Esophagus muscularis mucosa (tissue), 4 donors: Measurements from ENCODE around the gene NRXN3. TPM values are rescaled to one million over a fixed set of nuclear protein-coding genes. Genes with fewer than 3 reads are reported as not detected.

Experiments used
- DNase-seq: peaks from one replicate; pipeline ENCODE4 v3.0.0-alpha.2; 2017; ENCODE audit errors: extremely low spot score
- H3K27ac ChIP-seq, 4 donors: fragments of 200-600 bp; sonication (generic); replicated peaks in 1 of 4; 1 replicate in 3 of 4; 2 replicates in 1 of 4; pipeline ENCODE4 v1.5.1; 2016 to 2019; ENCODE audit warnings: mild to moderate bottlenecking in 1 of 4
- H3K27me3 ChIP-seq, 4 donors: fragments of 200-600 bp; sonication (generic); one replicate each; pipeline versions ENCODE4 v1.5.1 to v1.6.0; 2016 to 2019
- H3K36me3 ChIP-seq, 4 donors: fragments of 200-600 bp; sonication (generic); one replicate each; pipeline ENCODE4 v1.5.1; 2016 to 2019
- H3K4me1 ChIP-seq, 4 donors: fragments of 200-600 bp; sonication (generic); one replicate each; pipeline ENCODE4 v1.5.1; 2016 to 2019
- H3K4me3 ChIP-seq, 4 donors: fragments of 200-600 bp; sonication (generic); 1 replicate in 2 of 4; 2 replicates in 2 of 4; pipeline ENCODE4 v1.5.1; 2016 to 2019; ENCODE audit warnings: mild to moderate bottlenecking in 4 of 4, moderate library complexity in 1 of 4
- H3K9me3 ChIP-seq, 4 donors: fragments of 200-600 bp; sonication (generic); 1 replicate in 3 of 4; 2 replicates in 1 of 4; pipeline ENCODE4 v1.5.1; 2016 to 2019
- EP300 ChIP-seq: sonication (generic); formaldehyde crosslinking; IDR thresholded peaks from one replicate; pipeline ENCODE4 v1.6.1; 2017; ENCODE audit warnings: antibody characterized with exemption
- POLR2A ChIP-seq: fragments of 450-650 bp; IDR thresholded peaks from one replicate; pipeline ENCODE4 v1.6.1; 2017; ENCODE audit warnings: antibody characterized with exemption, moderate library complexity, mild to moderate bottlenecking, low read depth
- POLR2AphosphoS5 ChIP-seq, 2 donors: sonication (generic); formaldehyde crosslinking; IDR thresholded peaks; one replicate each; pipeline ENCODE4 v1.6.1; 2017; ENCODE audit warnings: antibody characterized with exemption in 2 of 2
- WGBS: methylation state at CpG from one replicate; pipeline ENCODE4 v1.1.5; 2018; 5-methylcytosine and 5-hydroxymethylcytosine counted together
- intact Hi-C: fragments of 100-400 bp; cut with DNase I; formaldehyde crosslinking; loops from one replicate; pipeline ENCODE4 v1.15.1; 2023
- total RNA-seq, 4 donors: library from RNA; depleted of rRNA; stranded (reverse); fragments of >200 nt; gene quantifications; one replicate each; pipeline versions ENCODE4 v1.1.0 to v1.2.1, GENCODE V29; 2016
- TF ChIP-seq, protein P1 (sequence below), 3 experiments: fragments of 200-600 bp in 2 of 3; fragments of 450-650 bp in 1 of 3; sonication (generic) in 2 of 3; IDR thresholded peaks; one replicate each; pipeline ENCODE4 v1.5.1; 2017 to 2019; ENCODE audit warnings: antibody characterized with exemption in 3 of 3, mild to moderate bottlenecking in 2 of 3, moderate library complexity in 1 of 3

NRXN3 gene
- total RNA-seq, 4 donors from 2014 or later = 71.1 to 159 (median 122) TPM

- Histone ChIP-seq H3K9me3 (no peaks in the 10 kb centered on the region), H3K27me3 (no peaks in the 10 kb centered on the region), H3K36me3 (no peaks in the 10 kb centered on the region), H3K4me3 (no peak overlapping the region), H3K4me1 (peaks cover 0 to 29% (median 20%) of the 10 kb centered on the region in 4 donors), H3K27ac (no peak overlapping the region)
- WGBS = 72% methylated on average over 3 of the region's 3 CpGs
- TF ChIP-seq, protein P1, sequence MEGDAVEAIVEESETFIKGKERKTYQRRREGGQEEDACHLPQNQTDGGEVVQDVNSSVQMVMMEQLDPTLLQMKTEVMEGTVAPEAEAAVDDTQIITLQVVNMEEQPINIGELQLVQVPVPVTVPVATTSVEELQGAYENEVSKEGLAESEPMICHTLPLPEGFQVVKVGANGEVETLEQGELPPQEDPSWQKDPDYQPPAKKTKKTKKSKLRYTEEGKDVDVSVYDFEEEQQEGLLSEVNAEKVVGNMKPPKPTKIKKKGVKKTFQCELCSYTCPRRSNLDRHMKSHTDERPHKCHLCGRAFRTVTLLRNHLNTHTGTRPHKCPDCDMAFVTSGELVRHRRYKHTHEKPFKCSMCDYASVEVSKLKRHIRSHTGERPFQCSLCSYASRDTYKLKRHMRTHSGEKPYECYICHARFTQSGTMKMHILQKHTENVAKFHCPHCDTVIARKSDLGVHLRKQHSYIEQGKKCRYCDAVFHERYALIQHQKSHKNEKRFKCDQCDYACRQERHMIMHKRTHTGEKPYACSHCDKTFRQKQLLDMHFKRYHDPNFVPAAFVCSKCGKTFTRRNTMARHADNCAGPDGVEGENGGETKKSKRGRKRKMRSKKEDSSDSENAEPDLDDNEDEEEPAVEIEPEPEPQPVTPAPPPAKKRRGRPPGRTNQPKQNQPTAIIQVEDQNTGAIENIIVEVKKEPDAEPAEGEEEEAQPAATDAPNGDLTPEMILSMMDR (IDR thresholded peaks at IDR 0.05) = no peak
- TF ChIP-seq POLR2A = no peak
- TF ChIP-seq POLR2AphosphoS5 (IDR thresholded peaks at IDR 0.05) = no peak
- intact Hi-C loops = no loop called here
- DNase-seq = no peak
Measured at GRCh38 chr14:79709573-79709972, 1539.4 kb downstream of the NRXN3 start.

GRCh38 chr14:79712302-79712950 is 1542.3 kb downstream of the NRXN3 start:
- DNase-seq = no peak
- WGBS = 78% methylated on average over 11 of the region's 11 CpGs
- Histone ChIP-seq H3K4me3 (no peak overlapping the region), H3K36me3 (no peaks in the 10 kb centered on the region), H3K27me3 (no peaks in the 10 kb centered on the region), H3K9me3 (no peaks in the 10 kb centered on the region), H3K27ac (no peak overlapping the region), H3K4me1 (peaks cover 0 to 13% (median 3%) of the 10 kb centered on the region in 4 donors)
- TF ChIP-seq EP300 = no peak
- no peak for TF ChIP-seq POLR2AphosphoS5 (IDR thresholded peaks at IDR 0.05)
- no peak for TF ChIP-seq POLR2A
- TF ChIP-seq, protein P1 (IDR thresholded peaks at IDR 0.05) = no peak
- intact Hi-C loops = no loop called here

DNA sequence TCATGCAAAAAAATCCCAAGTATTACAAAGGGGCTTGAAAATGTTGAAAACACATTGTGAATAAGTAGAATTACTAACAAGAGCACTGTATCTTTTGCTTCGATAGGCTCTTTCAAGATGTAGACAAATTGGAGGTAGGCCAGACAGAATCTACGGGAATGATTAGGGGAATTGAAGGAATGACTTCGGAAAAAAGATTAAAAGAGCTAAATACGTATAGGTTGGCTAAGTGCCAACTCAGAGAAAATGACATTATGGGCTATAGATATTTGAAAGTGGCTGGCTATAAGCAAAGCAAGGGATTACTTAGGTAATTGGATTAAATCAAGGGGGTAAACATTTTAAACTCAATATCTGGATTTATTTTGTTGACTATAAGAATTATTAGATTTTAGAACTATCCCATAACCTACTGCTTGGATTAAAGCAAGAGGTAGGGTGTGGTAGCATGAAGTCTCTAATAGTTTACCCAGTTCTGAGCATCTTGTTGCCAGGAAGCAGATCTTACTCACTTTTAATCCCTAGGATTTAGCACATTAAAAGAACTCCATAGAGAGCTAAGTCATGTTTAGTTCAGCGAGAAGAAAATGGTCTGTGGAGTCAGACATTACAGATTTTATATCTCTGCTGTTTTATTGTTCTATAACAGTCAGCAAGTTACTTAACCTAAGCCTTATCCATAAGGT is 1551.4 kb downstream of the NRXN3 start:
- no peak overlapping the region for H3K27ac ChIP-seq
- H3K4me3 ChIP-seq = no peak overlapping the region
- 66% methylated on average over 5 of the region's 5 CpGs for WGBS
- H3K9me3 ChIP-seq = no peaks in the 10 kb centered on the region
- TF ChIP-seq POLR2AphosphoS5 (IDR thresholded peaks at IDR 0.05) (no peak), EP300 (no peak), POLR2A (no peak)
- TF ChIP-seq, protein P1 (IDR thresholded peaks at IDR 0.05) = no peak
- peaks cover 0 to 15% (median 13%) of the 10 kb centered on the region in 4 donors for H3K4me1 ChIP-seq
- no peak for DNase-seq
- no peaks in the 10 kb centered on the region for H3K36me3 ChIP-seq
- intact Hi-C loops = no loop called here
- no peaks in the 10 kb centered on the region for H3K27me3 ChIP-seq

DNA sequence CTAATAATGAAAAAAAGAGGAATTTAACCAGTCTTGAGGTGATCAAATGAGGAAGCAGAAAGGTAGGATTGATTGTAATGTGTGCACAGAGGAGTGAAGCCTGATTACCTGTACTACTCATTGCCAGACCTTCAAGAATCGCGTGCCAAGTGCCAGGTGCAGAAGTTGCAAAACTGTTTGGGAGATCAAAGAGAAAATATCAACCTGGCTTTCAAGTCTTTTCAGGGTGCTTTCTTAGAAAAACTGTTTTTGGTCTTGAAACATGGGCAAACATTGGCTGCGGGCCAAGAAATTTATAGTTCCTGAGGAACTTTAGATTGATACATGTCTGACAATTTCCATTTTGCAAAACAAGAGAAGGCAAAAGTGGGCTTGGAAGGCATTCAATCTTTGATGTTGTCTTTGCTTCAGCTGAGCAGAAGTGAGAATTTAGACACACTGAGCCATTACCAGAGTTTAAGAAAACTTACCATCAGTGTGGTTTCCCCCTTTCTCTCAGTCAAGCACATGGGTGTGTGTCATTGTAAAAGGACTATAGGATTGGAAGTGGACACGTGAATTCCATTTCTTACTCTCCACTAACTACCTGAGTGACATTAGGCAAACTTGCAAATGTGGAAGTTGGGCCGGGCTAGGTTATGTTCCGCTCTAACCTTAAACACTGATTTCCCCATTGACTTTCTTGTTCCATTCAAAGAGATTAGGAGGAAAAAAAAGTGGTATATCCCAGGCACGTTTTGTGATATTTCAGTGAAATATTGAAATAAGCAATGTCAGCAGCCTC is 1555.0 kb downstream of the NRXN3 start:
- DNase-seq = no peak
- no peaks in the 10 kb centered on the region for H3K9me3 ChIP-seq
- intact Hi-C loops = no loop called here
- H3K27ac ChIP-seq = no peak overlapping the region
- TF ChIP-seq EP300 (no peak), POLR2A (no peak), POLR2AphosphoS5 (IDR thresholded peaks at IDR 0.05) (no peak)
- TF ChIP-seq, protein P1 (IDR thresholded peaks at IDR 0.05) = no peak
- no peaks in the 10 kb centered on the region for H3K27me3 ChIP-seq
- no peaks in the 10 kb centered on the region for H3K36me3 ChIP-seq
- H3K4me1 ChIP-seq = peaks cover 0 to 15% (median 13%) of the 10 kb centered on the region in 4 donors
- WGBS = 79% methylated on average over 7 of the region's 7 CpGs
- no peak overlapping the region for H3K4me3 ChIP-seq
